WTC11 (cell line): ENCODE results near the gene CRYZL1. TPM values are rescaled to one million over a fixed set of nuclear protein-coding genes. Genes with fewer than 3 reads are reported as not detected.

ENCODE experiments used
- ATAC-seq: fragments of 200-7000 bp; cut with Tn5 transposase; 2 replicates; pipeline ENCODE4 v1.10.0; 2021; ENCODE audit warnings: mild to moderate bottlenecking, moderate library complexity
- CTCF ChIA-PET: fragments of 300-600 bp; sonication (Branson Sonifier 250); formaldehyde crosslinking; loops from one replicate; lab custom pipeline; 2021; ENCODE audit warnings: antibody characterized with exemption; lab: Charles Lee
- POLR2A ChIA-PET: fragments of 350-600 bp; sonication (Branson Sonifier 250); formaldehyde crosslinking; loops from one replicate; lab custom pipeline; 2021; ENCODE audit warnings: antibody characterized with exemption; lab: Charles Lee
- DNase-seq: peaks from one replicate; pipeline ENCODE4 v3.0.0; 2021; ENCODE audit warnings: low spot score
- H3K27ac Mint-ChIP-seq: 2 replicates; pipeline ENCODE4 v1.8.0; 2021; ENCODE audit warnings: mixed read lengths
- H3K27me3 Mint-ChIP-seq: 2 replicates; pipeline ENCODE4 v1.8.0; 2021; ENCODE audit warnings: low read depth, mild to moderate bottlenecking, moderate library complexity, mixed read lengths
- H3K36me3 Mint-ChIP-seq: 2 replicates; pipeline ENCODE4 v1.8.0; 2021; ENCODE audit warnings: mixed read lengths
- H3K4me1 Mint-ChIP-seq: 2 replicates; pipeline ENCODE4 v1.8.0; 2022; ENCODE audit warnings: mixed read lengths
- H3K4me3 Mint-ChIP-seq: 2 replicates; pipeline ENCODE4 v1.8.0; 2021; ENCODE audit warnings: mild to moderate bottlenecking, moderate library complexity, mixed read lengths
- H3K9me3 Mint-ChIP-seq: 2 replicates; pipeline ENCODE4 v1.8.0; 2021; ENCODE audit warnings: mixed read lengths
- CREB1 ChIP-seq: sonication (generic); formaldehyde crosslinking; IDR thresholded peaks from 2 replicates; pipeline ENCODE4 v1.8.0; 2023; ENCODE audit warnings: mild to moderate bottlenecking, missing genetic modification reagents
- CREM ChIP-seq: sonication (generic); formaldehyde crosslinking; IDR thresholded peaks from 2 replicates; pipeline ENCODE4 v1.8.1; 2022; ENCODE audit warnings: mild to moderate bottlenecking, missing genetic modification reagents, moderate library complexity
- CTCF ChIP-seq: fragments of 200-600 bp; IDR thresholded peaks from 2 replicates; pipeline ENCODE4 v1.8.0; 2022; ENCODE audit warnings: antibody characterized with exemption
- E2F4 ChIP-seq: sonication (generic); formaldehyde crosslinking; IDR thresholded peaks from 2 replicates; pipeline ENCODE4 v1.8.1; 2022; ENCODE audit warnings: low read depth, mild to moderate bottlenecking, moderate library complexity, missing genetic modification reagents, borderline replicate concordance
- E2F5 ChIP-seq: sonication (generic); formaldehyde crosslinking; IDR thresholded peaks from 2 replicates; pipeline ENCODE4 v1.8.1; 2022; ENCODE audit warnings: mild to moderate bottlenecking, moderate library complexity, missing genetic modification reagents
- EMX1 ChIP-seq: fragments of 250-450 bp; sonication (Bioruptor Pico); IDR thresholded peaks from 2 replicates; pipeline ENCODE4 v1.8.0; 2021; ENCODE audit warnings: mild to moderate bottlenecking
- FOXK1 ChIP-seq: sonication (generic); formaldehyde crosslinking; IDR thresholded peaks from 2 replicates; pipeline ENCODE4 v1.8.0; 2022; ENCODE audit warnings: mild to moderate bottlenecking, moderate library complexity, missing genetic modification reagents
- FOXP4 ChIP-seq: sonication (generic); formaldehyde crosslinking; IDR thresholded peaks from 2 replicates; pipeline ENCODE4 v1.8.0; 2022; ENCODE audit warnings: mild to moderate bottlenecking, missing genetic modification reagents
- GRHL2 ChIP-seq: fragments of 250-450 bp; sonication (Bioruptor Pico); IDR thresholded peaks from 2 replicates; pipeline ENCODE4 v1.8.0; 2022; ENCODE audit warnings: mild to moderate bottlenecking, moderate library complexity; ENCODE audit not compliant: insufficient replicate concordance, severe bottlenecking
- IRF2 ChIP-seq: sonication (generic); formaldehyde crosslinking; IDR thresholded peaks from 2 replicates; pipeline ENCODE4 v1.8.0; 2022; ENCODE audit warnings: low read depth, missing genetic modification reagents, borderline replicate concordance
- MXD4 ChIP-seq: fragments of 250-450 bp; sonication (Bioruptor Pico); IDR thresholded peaks from 2 replicates; pipeline ENCODE4 v1.8.0; 2021; ENCODE audit warnings: mild to moderate bottlenecking, moderate library complexity, borderline replicate concordance
- MYBL2 ChIP-seq: sonication (generic); formaldehyde crosslinking; IDR thresholded peaks from 2 replicates; pipeline ENCODE4 v1.8.1; 2023; ENCODE audit warnings: mild to moderate bottlenecking, moderate library complexity, missing genetic modification reagents
- STAT6 ChIP-seq: sonication (generic); formaldehyde crosslinking; conservative IDR thresholded peaks from 2 replicates; pipeline ENCODE4 v1.8.1; 2023; ENCODE audit warnings: mild to moderate bottlenecking, low read depth, missing genetic modification reagents, moderate library complexity
- TEAD4 ChIP-seq: sonication (generic); formaldehyde crosslinking; IDR thresholded peaks from 2 replicates; pipeline ENCODE4 v1.8.0; 2022; ENCODE audit warnings: mild to moderate bottlenecking, missing genetic modification reagents
- TP53 ChIP-seq: sonication (generic); formaldehyde crosslinking; IDR thresholded peaks from 2 replicates; pipeline ENCODE4 v1.8.1; 2023; ENCODE audit warnings: mild to moderate bottlenecking, missing genetic modification reagents
- ZNF396 ChIP-seq: fragments of 250-450 bp; sonication (Bioruptor Pico); IDR thresholded peaks from 2 replicates; pipeline ENCODE4 v1.8.0; 2021; ENCODE audit warnings: mild to moderate bottlenecking, moderate library complexity, borderline replicate concordance
- ZNF512 ChIP-seq: sonication (generic); formaldehyde crosslinking; IDR thresholded peaks from 2 replicates; pipeline ENCODE4 v1.8.1; 2022; ENCODE audit warnings: missing genetic modification reagents, borderline replicate concordance
- ZNF671 ChIP-seq: fragments of 250-450 bp; sonication (Bioruptor Pico); IDR thresholded peaks from 2 replicates; pipeline ENCODE4 v1.8.0; 2021; ENCODE audit warnings: mild to moderate bottlenecking
- total RNA-seq: library from RNA; stranded (reverse); gene quantifications from 3 replicates; pipeline ENCODE4 v1.2.3, GENCODE V29; 2021

Gene CRYZL1
- total RNA-seq, 1 experiment from 2014 or later: 21.9 TPM

GRCh38 chr21:33540711-33541104 lies 100.8 kb downstream of the CRYZL1 start:
- peaks cover 6% of the 10 kb centered on the region for H3K9me3 Mint-ChIP-seq
- ATAC-seq (no peak), DNase-seq (no peak)
- H3K36me3 Mint-ChIP-seq: peaks cover 46% of the 10 kb centered on the region
- H3K4me3 Mint-ChIP-seq: peak overlapping the region; percentile 99
- peak overlapping the region; percentile 91 for H3K27ac Mint-ChIP-seq
- TF ChIP-seq ZNF512 (CRISPR knock-in tag): no peak
- TF ChIP-seq TEAD4 (CRISPR knock-in tag): no peak
- no peak for TF ChIP-seq TP53
- no peak for TF ChIP-seq MYBL2
- no peak for TF ChIP-seq FOXK1 (CRISPR knock-in tag)
- TF ChIP-seq E2F4 (CRISPR knock-in tag): no peak
- no peak for TF ChIP-seq E2F5
- TF ChIP-seq FOXP4 (CRISPR knock-in tag): no peak
- no peak for TF ChIP-seq GRHL2 (CRISPR knock-in tag)
- TF ChIP-seq STAT6 (CRISPR knock-in tag): no peak
- no peak for TF ChIP-seq IRF2 (CRISPR knock-in tag)
- TF ChIP-seq ZNF396: no peak
- no peak for TF ChIP-seq CTCF
- TF ChIP-seq CREB1: no peak
- TF ChIP-seq EMX1 (CRISPR knock-in tag): no peak
- TF ChIP-seq ZNF671 (CRISPR knock-in tag): no peak
- no peak for TF ChIP-seq MXD4 (CRISPR knock-in tag)
- TF ChIP-seq CREM (CRISPR knock-in tag): no peak
- TF ChIP-seq, all 79 proteins: peak for 0
- Mint-ChIP-seq H3K4me1 (peaks cover 21% of the 10 kb centered on the region), H3K27me3 (no peaks in the 10 kb centered on the region)
- POLR2A ChIA-PET: interaction anchor here (1.2 kb wide), 1 partner anchor 48 kb away, joined by 3 read pairs; no protein-coding TSS in a partner anchor
- CTCF ChIA-PET: interaction anchor here (1.5 kb wide), 1 partner anchor 65 kb away, joined by 5 read pairs; no protein-coding TSS in a partner anchor
